22Rv1 (cell line): ENCODE measurements around the gene MED27.

ENCODE experiments used
- CTCF ChIP-seq: fragments of 450-650 bp; IDR thresholded peaks from 2 replicates; pipeline ENCODE4 v1.5.1; 2017; ENCODE audit warnings: mild to moderate bottlenecking
- ZFX ChIP-seq: fragments of 450-650 bp; IDR thresholded peaks from 2 replicates; pipeline ENCODE4 v1.6.1; 2017; ENCODE audit warnings: antibody characterized with exemption, borderline replicate concordance

DNA sequence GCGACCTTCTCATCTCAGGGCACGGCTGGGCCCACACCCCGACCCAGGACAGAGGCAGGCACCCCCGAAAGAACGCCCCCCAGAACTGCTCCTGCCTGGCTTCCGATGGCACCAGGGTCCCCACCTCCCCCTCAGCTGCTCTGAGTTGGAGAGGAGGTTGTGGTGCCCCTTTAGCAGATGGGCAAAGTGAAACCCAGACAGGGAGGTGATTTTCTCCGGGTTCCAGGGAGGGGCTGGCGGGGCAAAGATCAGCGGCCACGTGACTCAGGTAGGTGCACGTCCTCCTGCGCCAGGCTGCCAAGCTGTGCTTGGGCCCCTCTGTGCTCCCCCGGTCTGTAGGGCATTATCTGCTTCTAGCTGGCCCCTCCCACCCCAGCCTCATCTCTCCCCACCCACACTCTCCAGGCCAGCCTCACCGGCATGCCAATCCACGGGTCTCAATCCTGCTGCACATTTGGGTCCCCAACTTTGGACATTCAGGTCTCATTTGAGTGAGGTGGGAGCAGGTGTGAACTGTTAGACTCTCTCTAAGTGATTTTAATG, 254.6 kb downstream of the MED27 start:
- no peak for TF ChIP-seq CTCF
- no peak for TF ChIP-seq ZFX
